Astrocyte (in vitro differentiated cells and primary cell): Measurements from ENCODE around the gene CTNNA2.

Experiments used
- EZH2 ChIP-seq: IDR thresholded peaks from 2 replicates; pipeline ENCODE4 v1.6.1; 2012; ENCODE audit warnings: mild to moderate bottlenecking, low read length, inconsistent platforms; ENCODE audit not compliant: insufficient read depth
- TF ChIP-seq, protein P1 (sequence below): IDR thresholded peaks from 2 replicates; pipeline ENCODE4 v1.5.1; 2011; ENCODE audit warnings: low read depth, mild to moderate bottlenecking, inconsistent platforms, low read length, moderate library complexity; ENCODE audit not compliant: insufficient read depth

GRCh38 chr2:79695248-79695647 lies 182.4 kb downstream of the CTNNA2 start:
- TF ChIP-seq, protein P1, sequence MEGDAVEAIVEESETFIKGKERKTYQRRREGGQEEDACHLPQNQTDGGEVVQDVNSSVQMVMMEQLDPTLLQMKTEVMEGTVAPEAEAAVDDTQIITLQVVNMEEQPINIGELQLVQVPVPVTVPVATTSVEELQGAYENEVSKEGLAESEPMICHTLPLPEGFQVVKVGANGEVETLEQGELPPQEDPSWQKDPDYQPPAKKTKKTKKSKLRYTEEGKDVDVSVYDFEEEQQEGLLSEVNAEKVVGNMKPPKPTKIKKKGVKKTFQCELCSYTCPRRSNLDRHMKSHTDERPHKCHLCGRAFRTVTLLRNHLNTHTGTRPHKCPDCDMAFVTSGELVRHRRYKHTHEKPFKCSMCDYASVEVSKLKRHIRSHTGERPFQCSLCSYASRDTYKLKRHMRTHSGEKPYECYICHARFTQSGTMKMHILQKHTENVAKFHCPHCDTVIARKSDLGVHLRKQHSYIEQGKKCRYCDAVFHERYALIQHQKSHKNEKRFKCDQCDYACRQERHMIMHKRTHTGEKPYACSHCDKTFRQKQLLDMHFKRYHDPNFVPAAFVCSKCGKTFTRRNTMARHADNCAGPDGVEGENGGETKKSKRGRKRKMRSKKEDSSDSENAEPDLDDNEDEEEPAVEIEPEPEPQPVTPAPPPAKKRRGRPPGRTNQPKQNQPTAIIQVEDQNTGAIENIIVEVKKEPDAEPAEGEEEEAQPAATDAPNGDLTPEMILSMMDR: no peak
- no peak for TF ChIP-seq EZH2
